Glomerular endothelial cell (primary cell): ENCODE data around the gene SERPINA6. TPM values are rescaled to one million over a fixed set of nuclear protein-coding genes. Genes with fewer than 3 reads are reported as not detected.

ENCODE experiments used
- total RNA-seq: library from RNA; depleted of rRNA; stranded (reverse); fragments of >200 nt; gene quantifications from 2 replicates; pipeline ENCODE4 v1.2.3, GENCODE V29; 2015

SERPINA6 gene
- total RNA-seq, 1 donor from 2014 or later = not detected

Other genes with a start within 250 kb of the SERPINA6 start
- gene DDX24, start 242.1 kb downstream of the SERPINA6 start, total RNA-seq = 97.5 and 104 TPM in 2 replicates
- gene IFI27L1, start 242.0 kb downstream of the SERPINA6 start, total RNA-seq = 11.8 and 18.0 TPM in 2 replicates
- 142 and 820 TPM in 2 replicates for gene IFI27, start 212.6 kb downstream of the SERPINA6 start, total RNA-seq
- gene IFI27L2, start 193.7 kb downstream of the SERPINA6 start, total RNA-seq = 27.8 and 33.6 TPM in 2 replicates
- 0.06 and 0.58 TPM in 2 replicates for gene PPP4R4, start 149.0 kb downstream of the SERPINA6 start, total RNA-seq
- not detected in 2 replicates for gene SERPINA10, start 30.1 kb downstream of the SERPINA6 start, total RNA-seq
- gene SERPINA2, start 43.4 kb upstream of the SERPINA6 start, total RNA-seq = not detected in 2 replicates
- 0.87 and 0.88 TPM in 2 replicates for gene SERPINA1, start 65.3 kb upstream of the SERPINA6 start, total RNA-seq
- not detected in 2 replicates for gene SERPINA11, start 129.5 kb upstream of the SERPINA6 start, total RNA-seq
- gene SERPINA9, start 152.9 kb upstream of the SERPINA6 start, total RNA-seq = not detected in 2 replicates
- gene SERPINA12, start 186.1 kb upstream of the SERPINA6 start, total RNA-seq = not detected in 2 replicates
- gene SERPINA4, start 238.1 kb upstream of the SERPINA6 start, total RNA-seq = not detected in 2 replicates